Measurements from ENCODE around the gene KCNK15. TPM values are rescaled to one million over a fixed set of nuclear protein-coding genes. Genes with fewer than 3 reads are reported as not detected.
"Not testable (repeated sequence)": the region's sequence is repeated elsewhere in the genome, so short reads cannot be mapped to it uniquely, and the experiment has no call there.

KCNK15 gene
- total RNA-seq: 1 to 10 TPM in 3 of 4 donors, under 1 TPM in 1; 0.87 to 6.0 (median 1.5) TPM

- Histone ChIP-seq H3K36me3 (no peaks in the 10 kb centered on the region), H3K9me3 (no peaks in the 10 kb centered on the region), H3K4me1 (peaks cover 0 to 38% (median 9%) of the 10 kb centered on the region in 4 donors), H3K27me3 (peaks cover 0 to 12% of the 10 kb centered on the region in 2 donors), H3K4me3 (peak within 1 kb of the TSS; percentile 53 to 69 (median 56)), H3K27ac (peak within 1 kb of the TSS in 3 of 4 donors; percentile 38 to 81 (median 65))
- WGBS, 2 donors: 1 to 2% methylated on average over 25 to 31 of the region's 81 CpGs
- DNase-seq (ENCODE audit: low spot score in 2 of 2): no peak
- TF ChIP-seq POLR2A (IDR thresholded peaks at IDR 0.05): peak in 1 of 2 donors; percentile 19
- no peak for TF ChIP-seq EP300 (IDR thresholded peaks at IDR 0.05)
- TF ChIP-seq, protein P1, sequence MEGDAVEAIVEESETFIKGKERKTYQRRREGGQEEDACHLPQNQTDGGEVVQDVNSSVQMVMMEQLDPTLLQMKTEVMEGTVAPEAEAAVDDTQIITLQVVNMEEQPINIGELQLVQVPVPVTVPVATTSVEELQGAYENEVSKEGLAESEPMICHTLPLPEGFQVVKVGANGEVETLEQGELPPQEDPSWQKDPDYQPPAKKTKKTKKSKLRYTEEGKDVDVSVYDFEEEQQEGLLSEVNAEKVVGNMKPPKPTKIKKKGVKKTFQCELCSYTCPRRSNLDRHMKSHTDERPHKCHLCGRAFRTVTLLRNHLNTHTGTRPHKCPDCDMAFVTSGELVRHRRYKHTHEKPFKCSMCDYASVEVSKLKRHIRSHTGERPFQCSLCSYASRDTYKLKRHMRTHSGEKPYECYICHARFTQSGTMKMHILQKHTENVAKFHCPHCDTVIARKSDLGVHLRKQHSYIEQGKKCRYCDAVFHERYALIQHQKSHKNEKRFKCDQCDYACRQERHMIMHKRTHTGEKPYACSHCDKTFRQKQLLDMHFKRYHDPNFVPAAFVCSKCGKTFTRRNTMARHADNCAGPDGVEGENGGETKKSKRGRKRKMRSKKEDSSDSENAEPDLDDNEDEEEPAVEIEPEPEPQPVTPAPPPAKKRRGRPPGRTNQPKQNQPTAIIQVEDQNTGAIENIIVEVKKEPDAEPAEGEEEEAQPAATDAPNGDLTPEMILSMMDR (IDR thresholded peaks at IDR 0.05): peak in 1 of 5 experiments; percentile 14
These were observed at the start of gene KCNK15 for GRCh38 chr20:44745598-44746366. TSS of gene KCNK15 (plus strand) at chr20:44745865. CDS start at chr20:44745911, 46 bp downstream.

GRCh38 chr20:44696315-44696714 is 49.4 kb upstream of the KCNK15 start:
- no peak overlapping the region for H3K4me3 ChIP-seq
- peaks cover 0 to 74% (median 25%) of the 10 kb centered on the region in 4 donors for H3K4me1 ChIP-seq
- no peak for TF ChIP-seq EP300 (IDR thresholded peaks at IDR 0.05)
- TF ChIP-seq, protein P1 (IDR thresholded peaks at IDR 0.05): no peak
- TF ChIP-seq POLR2A (IDR thresholded peaks at IDR 0.05): no peak
- DNase-seq (ENCODE audit: low spot score in 2 of 2): no peak
- H3K27me3 ChIP-seq: no peaks in the 10 kb centered on the region
- no peaks in the 10 kb centered on the region for H3K36me3 ChIP-seq
- WGBS, 2 donors: 82 to 90% methylated on average over 3 of the region's 3 CpGs
- peak overlapping the region in 3 of 4 donors; percentile 4 to 84 (median 74) for H3K27ac ChIP-seq
- H3K9me3 ChIP-seq: no peaks in the 10 kb centered on the region

- not testable (repeated sequence) for H3K9me3 ChIP-seq; H3K4me3 ChIP-seq; H3K36me3 ChIP-seq; H3K27me3 ChIP-seq; DNase-seq (ENCODE audit: low spot score in 2 of 2)
- WGBS, 2 donors: 94 to 96% methylated on average over 5 of the region's 5 CpGs
- Histone ChIP-seq H3K4me1 (peaks cover 0 to 74% (median 31%) of the 10 kb centered on the region in 4 donors), H3K27ac (peak overlapping the region in 2 of 4 donors; percentile 74 to 84)
These were observed 48.6 kb upstream of the KCNK15 start for GRCh38 chr20:44697041-44697440.

- Histone ChIP-seq H3K36me3 (no peaks in the 10 kb centered on the region), H3K4me3 (no peak overlapping the region), H3K9me3 (no peaks in the 10 kb centered on the region), H3K27ac (no peak overlapping the region), H3K27me3 (no peaks in the 10 kb centered on the region), H3K4me1 (peaks cover 0 to 74% (median 34%) of the 10 kb centered on the region in 4 donors)
- 31 to 47% methylated on average over 3 of the region's 3 CpGs for WGBS, 2 donors
- no peak for DNase-seq (ENCODE audit: low spot score in 2 of 2)
- no peak for TF ChIP-seq EP300 (IDR thresholded peaks at IDR 0.05)
- no peak for TF ChIP-seq POLR2A (IDR thresholded peaks at IDR 0.05)
- TF ChIP-seq, protein P1 (IDR thresholded peaks at IDR 0.05): no peak
These were observed 47.3 kb upstream of the KCNK15 start for GRCh38 chr20:44698351-44698750.

GRCh38 chr20:44700306-44700705 is 45.4 kb upstream of the KCNK15 start:
- DNase-seq (ENCODE audit: low spot score in 2 of 2): no peak
- Histone ChIP-seq H3K36me3 (no peaks in the 10 kb centered on the region), H3K4me3 (no peak overlapping the region), H3K27me3 (no peaks in the 10 kb centered on the region), H3K4me1 (peaks cover 0 to 73% (median 32%) of the 10 kb centered on the region in 4 donors), H3K9me3 (no peaks in the 10 kb centered on the region), H3K27ac (peak overlapping the region in 1 of 4 donors; percentile 83)
- TF ChIP-seq POLR2A (IDR thresholded peaks at IDR 0.05): no peak
- TF ChIP-seq, protein P1 (IDR thresholded peaks at IDR 0.05): no peak
- no peak for TF ChIP-seq EP300 (IDR thresholded peaks at IDR 0.05)
- 91 to 98% methylated on average over 9 to 11 of the region's 11 CpGs for WGBS, 2 donors
